CD4-positive, alpha-beta T cell treated with Interleukin-4 for 4 hours (primary cell): ENCODE data around the gene SPPL3.
"Not testable (repeated sequence)": the region's sequence is repeated elsewhere in the genome, so short reads cannot be mapped to it uniquely, and the experiment has no call there.

Experiments
- DNase-seq: peaks from one replicate; pipeline ENCODE4 v3.0.0-alpha.2; 2020

SPPL3 gene

GRCh38 chr12:120839503-120839902 is 64.7 kb downstream of the SPPL3 start:
- no peak for DNase-seq

- DNase-seq: not testable (repeated sequence)
Measured at GRCh38 chr12:120838629-120839383, 65.4 kb downstream of the SPPL3 start.

GRCh38 chr12:120836114-120836684 is 68.0 kb downstream of the SPPL3 start:
- no peak for DNase-seq

- no peak for DNase-seq
Measured at GRCh38 chr12:120835657-120836056, 68.5 kb downstream of the SPPL3 start.

- DNase-seq: no peak
Measured at GRCh38 chr12:120835304-120835612, 68.9 kb downstream of the SPPL3 start.

GRCh38 chr12:120834489-120835303 is 69.5 kb downstream of the SPPL3 start:
- DNase-seq: no peak

- DNase-seq: no peak
Measured at GRCh38 chr12:120833849-120834248, 70.3 kb downstream of the SPPL3 start.

- no peak for DNase-seq
Measured at GRCh38 chr12:120832737-120833136, 71.4 kb downstream of the SPPL3 start.

- DNase-seq: no peak
Measured at GRCh38 chr12:120831648-120832267, 72.4 kb downstream of the SPPL3 start.

GRCh38 chr12:120830966-120831365 is 73.2 kb downstream of the SPPL3 start:
- no peak for DNase-seq

- no peak for DNase-seq
Measured at GRCh38 chr12:120830052-120830940, 73.9 kb downstream of the SPPL3 start.

- DNase-seq: no peak
Measured at GRCh38 chr12:120826335-120826734, 77.8 kb downstream of the SPPL3 start.

GRCh38 chr12:120825337-120825736 is 78.8 kb downstream of the SPPL3 start:
- no peak for DNase-seq

- DNase-seq: no peak
Measured at GRCh38 chr12:120822832-120823503, 81.2 kb downstream of the SPPL3 start.

- DNase-seq: no peak
Measured at GRCh38 chr12:120821878-120822277, 82.3 kb downstream of the SPPL3 start.

GRCh38 chr12:120820884-120821510 is 83.2 kb downstream of the SPPL3 start:
- peak; percentile 10 for DNase-seq

- DNase-seq: no peak
Measured at GRCh38 chr12:120818416-120818815, 85.7 kb downstream of the SPPL3 start.

- no peak for DNase-seq
Measured at GRCh38 chr12:120817559-120818330, 86.4 kb downstream of the SPPL3 start.

- no peak for DNase-seq
Measured at GRCh38 chr12:120816363-120816762, 87.8 kb downstream of the SPPL3 start.

GRCh38 chr12:120814903-120815429 is 89.2 kb downstream of the SPPL3 start:
- DNase-seq: no peak
